Naive B cell (primary cell): ENCODE data around the gene STX18. TPM values are rescaled to one million over a fixed set of nuclear protein-coding genes. Genes with fewer than 3 reads are reported as not detected.
A peak's percentile ranks its signal among the peaks of the same experiment; 100 is the strongest.

Source experiments
- ATAC-seq, 2 donors: fragments of 150-1000 bp; cut with Tn5 transposase; 2 replicates each; pipeline ENCODE4 v1.10.0; 2021; ENCODE audit warnings: low read depth in 2 of 2, mild to moderate bottlenecking in 2 of 2, moderate library complexity in 2 of 2
- DNase-seq: peaks from one replicate; pipeline ENCODE4 v3.0.0; 2022
- H3K27ac Mint-ChIP-seq, 6 donors: one replicate each; pipeline ENCODE4 v1.8.0; 2020 to 2022; ENCODE audit warnings: mild to moderate bottlenecking in 6 of 6, mixed read lengths in 6 of 6, moderate library complexity in 5 of 6, inconsistent platforms in 2 of 6
- H3K27me3 Mint-ChIP-seq, 3 donors: one replicate each; pipeline ENCODE4 v1.8.0; 2021 to 2022; ENCODE audit warnings: mixed read lengths in 3 of 3, mild to moderate bottlenecking in 1 of 3
- H3K36me3 Mint-ChIP-seq, 2 donors: one replicate each; pipeline ENCODE4 v1.8.0; 2020 to 2022; ENCODE audit warnings: mixed read lengths in 2 of 2, inconsistent platforms in 1 of 2, mild to moderate bottlenecking in 1 of 2
- H3K4me1 Mint-ChIP-seq, 3 donors: one replicate each; pipeline ENCODE4 v1.8.0; 2020 to 2022; ENCODE audit warnings: mixed read lengths in 3 of 3, inconsistent platforms in 1 of 3, mild to moderate bottlenecking in 1 of 3, moderate library complexity in 1 of 3
- H3K4me3 Mint-ChIP-seq, 8 donors: one replicate each; pipeline ENCODE4 v1.8.0; 2020 to 2022; ENCODE audit warnings: mild to moderate bottlenecking in 8 of 8, mixed read lengths in 8 of 8, moderate library complexity in 8 of 8, inconsistent platforms in 2 of 8
- H3K9me3 Mint-ChIP-seq, 7 donors: one replicate each; pipeline ENCODE4 v1.8.0; 2020 to 2022; ENCODE audit warnings: mixed read lengths in 7 of 7, mild to moderate bottlenecking in 5 of 7, inconsistent platforms in 2 of 7, moderate library complexity in 1 of 7
- polyA plus RNA-seq, 6 donors: library from polyadenylated mRNA; unstranded; fragments of 300-500 nt; fragmentation: Illumina TruSeq; gene quantifications; one replicate each; pipeline ENCODE4 v1.2.3, GENCODE V29; 2021; ENCODE audit warnings: low read depth in 6 of 6

STX18 gene
- polyA plus RNA-seq, 6 donors from 2014 or later: 7.8 to 27.5 (median 22.9) TPM

DNA sequence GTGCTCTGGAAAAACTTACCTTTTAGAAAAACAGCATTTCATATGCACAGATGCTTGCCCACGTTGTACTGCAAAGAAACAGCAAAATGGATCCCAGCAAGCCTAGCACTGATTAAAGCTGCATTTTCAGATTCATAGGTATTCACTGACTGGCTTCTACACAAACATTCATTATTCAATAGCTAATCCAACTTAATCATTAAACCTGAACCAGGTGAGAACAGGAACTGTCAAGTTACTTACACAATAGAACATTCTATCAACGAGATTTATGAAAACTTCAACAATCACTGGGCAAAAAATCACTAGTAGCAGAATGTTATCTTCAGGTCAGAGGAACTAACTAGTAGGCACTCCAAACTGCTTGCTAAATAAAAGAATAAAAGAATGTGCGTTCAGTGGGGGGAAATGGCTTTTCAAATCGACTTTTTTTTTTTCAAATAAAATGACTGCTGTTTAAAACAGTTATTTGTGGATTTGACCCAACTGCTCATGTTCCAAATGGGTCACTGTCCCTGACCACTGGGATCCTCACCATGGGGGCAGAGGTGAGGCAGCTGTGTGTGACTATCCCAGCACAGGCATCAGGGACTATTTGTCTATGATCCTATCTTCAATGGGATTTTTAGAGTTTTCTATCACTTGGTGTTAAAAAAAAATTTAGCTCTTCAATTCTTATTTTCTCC lies 42.3 kb downstream of the STX18 start:
- no peaks in the 10 kb centered on the region for H3K36me3 Mint-ChIP-seq
- H3K4me1 Mint-ChIP-seq: peaks cover 9 to 19% (median 10%) of the 10 kb centered on the region in 3 donors
- H3K27ac Mint-ChIP-seq: no peak overlapping the region
- H3K27me3 Mint-ChIP-seq: no peaks in the 10 kb centered on the region
- no peaks in the 10 kb centered on the region for H3K9me3 Mint-ChIP-seq
- H3K4me3 Mint-ChIP-seq: no peak overlapping the region
- ATAC-seq (no peak), DNase-seq (no peak)

DNA sequence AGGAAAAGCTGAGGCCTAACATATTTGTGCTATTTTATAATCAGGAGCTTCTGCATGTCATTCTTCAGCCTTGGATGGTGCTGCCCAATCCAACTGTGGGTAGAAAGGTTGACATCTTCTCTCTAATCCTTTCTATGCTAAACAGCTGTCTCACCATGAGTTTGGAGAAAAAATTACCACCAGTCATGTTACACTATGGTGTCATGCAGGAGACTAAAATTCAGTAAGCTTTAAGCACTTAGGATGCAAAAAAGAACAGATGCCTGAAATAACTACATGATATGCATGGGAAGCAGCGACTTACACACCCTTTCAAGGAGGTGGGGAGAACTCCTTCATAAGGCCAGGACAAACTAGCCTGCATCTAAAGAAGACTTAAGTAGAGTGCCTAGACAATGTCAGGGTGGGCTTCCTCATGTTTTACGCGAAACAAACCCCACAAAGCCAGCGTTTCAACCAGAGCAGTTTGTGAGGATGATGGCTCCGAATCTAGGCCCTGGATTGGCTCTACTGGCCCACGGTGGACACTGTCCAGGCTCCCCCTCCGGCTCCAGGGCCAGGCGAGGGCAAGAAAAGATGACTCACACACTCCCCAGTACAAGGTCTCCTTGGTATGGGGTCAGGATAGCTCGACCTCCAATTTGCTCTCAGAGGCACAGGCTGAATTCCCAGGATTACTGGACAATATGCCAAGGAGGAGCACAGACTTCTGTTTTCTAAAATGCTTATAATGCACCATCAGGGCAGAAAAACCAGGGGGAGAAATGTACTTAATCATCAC lies 45.1 kb downstream of the STX18 start:
- Mint-ChIP-seq H3K4me1 (peaks cover 7 to 23% (median 12%) of the 10 kb centered on the region in 3 donors), H3K4me3 (no peak overlapping the region), H3K9me3 (no peaks in the 10 kb centered on the region), H3K27me3 (no peaks in the 10 kb centered on the region), H3K36me3 (no peaks in the 10 kb centered on the region), H3K27ac (peak overlapping the region in 1 of 6 donors; percentile 90)
- no peak for ATAC-seq
- DNase-seq: no peak

DNA sequence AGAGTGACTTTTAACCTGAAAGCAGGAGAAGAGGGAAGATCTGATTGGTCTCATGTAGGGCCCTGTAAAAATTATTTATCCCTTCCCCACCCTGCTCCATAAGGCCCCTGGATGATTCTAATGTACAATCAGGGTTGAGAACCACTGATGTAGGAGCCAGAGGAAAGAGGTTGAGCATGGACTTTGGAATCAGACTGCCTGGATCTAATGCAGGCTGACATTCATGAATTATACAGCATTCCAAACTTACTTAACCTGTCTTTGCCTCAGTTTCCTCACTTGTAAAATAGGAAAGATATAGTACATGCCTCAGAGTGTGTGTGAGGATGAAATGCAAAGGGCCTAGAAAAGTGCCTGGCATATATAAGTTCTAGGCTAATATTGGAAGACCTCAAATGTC lies 47.0 kb downstream of the STX18 start:
- H3K4me1 Mint-ChIP-seq: peaks cover 7 to 19% (median 18%) of the 10 kb centered on the region in 3 donors
- H3K27me3 Mint-ChIP-seq: no peaks in the 10 kb centered on the region
- H3K36me3 Mint-ChIP-seq: no peaks in the 10 kb centered on the region
- no peaks in the 10 kb centered on the region for H3K9me3 Mint-ChIP-seq
- H3K27ac Mint-ChIP-seq: peak overlapping the region in 3 of 6 donors; percentile 26 to 74 (median 61)
- no peak for DNase-seq
- H3K4me3 Mint-ChIP-seq: no peak overlapping the region
- no peak for ATAC-seq

- H3K27ac Mint-ChIP-seq: peak overlapping the region in 5 of 6 donors; percentile 6 to 92 (median 22)
- no peaks in the 10 kb centered on the region for H3K9me3 Mint-ChIP-seq
- DNase-seq (peak; percentile 5), ATAC-seq (peak; percentile 41 to 50)
- peak overlapping the region in 7 of 8 donors; percentile 28 to 86 (median 64) for H3K4me3 Mint-ChIP-seq
- no peaks in the 10 kb centered on the region for H3K36me3 Mint-ChIP-seq
- H3K27me3 Mint-ChIP-seq: no peaks in the 10 kb centered on the region
- H3K4me1 Mint-ChIP-seq: peaks cover 7 to 18% (median 14%) of the 10 kb centered on the region in 3 donors
Measured at GRCh38 chr4:4492161-4492847, 49.5 kb downstream of the STX18 start.

GRCh38 chr4:4491396-4491893 lies 50.4 kb downstream of the STX18 start:
- ATAC-seq: peak; percentile 38 to 48
- peak overlapping the region; percentile 6 to 88 (median 50) for H3K27ac Mint-ChIP-seq
- H3K4me3 Mint-ChIP-seq: peak overlapping the region in 7 of 8 donors; percentile 28 to 86 (median 64)
- peaks cover 7 to 18% (median 12%) of the 10 kb centered on the region in 3 donors for H3K4me1 Mint-ChIP-seq
- DNase-seq: peak; percentile 2
- no peaks in the 10 kb centered on the region for H3K9me3 Mint-ChIP-seq
- H3K36me3 Mint-ChIP-seq: no peaks in the 10 kb centered on the region
- no peaks in the 10 kb centered on the region for H3K27me3 Mint-ChIP-seq

DNA sequence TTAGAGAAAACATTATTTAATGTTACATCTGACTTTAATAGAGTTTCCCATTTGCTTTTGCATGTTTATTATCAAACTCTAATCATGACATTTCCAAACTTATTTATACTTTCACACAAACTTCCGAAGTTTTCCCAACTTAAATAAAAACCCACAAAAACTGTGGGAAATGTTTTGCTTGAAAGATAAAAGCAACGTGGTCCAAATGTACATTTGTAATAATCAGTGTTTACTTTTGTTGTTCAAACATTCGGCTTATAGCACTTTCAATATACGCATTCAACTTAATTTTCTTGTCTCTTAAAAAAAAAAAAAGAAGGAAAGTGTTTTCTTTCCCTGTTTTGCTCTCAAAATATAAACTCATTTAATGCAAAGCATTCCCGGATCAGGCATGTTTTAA lies 51.0 kb downstream of the STX18 start:
- no peak for DNase-seq
- H3K4me3 Mint-ChIP-seq: no peak overlapping the region
- no peaks in the 10 kb centered on the region for H3K27me3 Mint-ChIP-seq
- H3K27ac Mint-ChIP-seq: no peak overlapping the region
- ATAC-seq: no peak
- H3K4me1 Mint-ChIP-seq: peaks cover 7 to 18% (median 10%) of the 10 kb centered on the region in 3 donors
- no peaks in the 10 kb centered on the region for H3K36me3 Mint-ChIP-seq
- H3K9me3 Mint-ChIP-seq: no peaks in the 10 kb centered on the region

- no peaks in the 10 kb centered on the region for H3K9me3 Mint-ChIP-seq
- H3K27ac Mint-ChIP-seq: no peak overlapping the region
- no peak overlapping the region for H3K4me3 Mint-ChIP-seq
- H3K27me3 Mint-ChIP-seq: no peaks in the 10 kb centered on the region
- ATAC-seq (no peak), DNase-seq (no peak)
- H3K4me1 Mint-ChIP-seq: peaks cover 7 to 18% (median 10%) of the 10 kb centered on the region in 3 donors
- no peaks in the 10 kb centered on the region for H3K36me3 Mint-ChIP-seq
Measured at GRCh38 chr4:4490041-4490440, 51.8 kb downstream of the STX18 start.

GRCh38 chr4:4488405-4489404 lies 53.1 kb downstream of the STX18 start:
- peak; percentile 55 for DNase-seq
- no peaks in the 10 kb centered on the region for H3K27me3 Mint-ChIP-seq
- H3K4me1 Mint-ChIP-seq: peaks cover 4 to 18% (median 7%) of the 10 kb centered on the region in 3 donors
- peak; percentile 83 to 89 for ATAC-seq
- H3K27ac Mint-ChIP-seq: no peak overlapping the region
- H3K36me3 Mint-ChIP-seq: no peaks in the 10 kb centered on the region
- H3K4me3 Mint-ChIP-seq: no peak overlapping the region
- H3K9me3 Mint-ChIP-seq: no peaks in the 10 kb centered on the region

DNA sequence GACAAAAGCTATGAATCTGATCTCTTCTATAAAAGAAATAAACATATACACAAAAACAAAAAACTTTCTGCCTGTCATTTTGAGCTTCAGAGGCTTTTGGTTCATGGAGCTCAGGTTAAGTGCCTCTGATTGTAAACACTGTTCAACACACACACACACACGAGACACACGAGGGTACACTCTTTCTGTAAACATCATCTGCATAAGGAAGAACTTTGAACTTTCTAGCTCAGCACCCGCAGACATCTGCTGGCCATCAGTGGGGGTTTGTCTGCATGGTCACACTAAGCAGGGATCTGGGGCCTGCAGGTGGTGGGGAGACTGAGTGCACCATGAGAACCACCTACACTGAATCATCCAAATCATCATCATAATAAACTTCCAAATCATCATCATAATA lies 54.9 kb downstream of the STX18 start:
- no peaks in the 10 kb centered on the region for H3K9me3 Mint-ChIP-seq
- H3K36me3 Mint-ChIP-seq: no peaks in the 10 kb centered on the region
- peak overlapping the region in 1 of 6 donors; percentile 77 for H3K27ac Mint-ChIP-seq
- peaks cover 8 to 11% (median 10%) of the 10 kb centered on the region in 3 donors for H3K4me1 Mint-ChIP-seq
- no peak overlapping the region for H3K4me3 Mint-ChIP-seq
- H3K27me3 Mint-ChIP-seq: no peaks in the 10 kb centered on the region
- ATAC-seq (no peak), DNase-seq (no peak)

- H3K4me1 Mint-ChIP-seq: peaks cover 5 to 14% (median 12%) of the 10 kb centered on the region in 3 donors
- ATAC-seq (no peak), DNase-seq (no peak)
Measured at GRCh38 chr4:4485806-4486205, 56.0 kb downstream of the STX18 start.

GRCh38 chr4:4481399-4481994 lies 60.4 kb downstream of the STX18 start:
- H3K4me1 Mint-ChIP-seq: peaks cover 6 to 22% (median 21%) of the 10 kb centered on the region in 3 donors
- ATAC-seq: no peak
- H3K36me3 Mint-ChIP-seq: peaks cover 0 to 10% of the 10 kb centered on the region in 2 donors
- H3K27me3 Mint-ChIP-seq: no peaks in the 10 kb centered on the region
- H3K9me3 Mint-ChIP-seq: no peaks in the 10 kb centered on the region
- DNase-seq: no peak
- no peak overlapping the region for H3K4me3 Mint-ChIP-seq
- H3K27ac Mint-ChIP-seq: peak overlapping the region in 3 of 6 donors; percentile 8 to 86 (median 17)

More at GRCh38 chr4:4485806-4486205, 56.0 kb downstream of the STX18 start:
- no peaks in the 10 kb centered on the region for H3K9me3 Mint-ChIP-seq
- H3K27me3 Mint-ChIP-seq: no peaks in the 10 kb centered on the region
- H3K27ac Mint-ChIP-seq: no peak overlapping the region
- no peaks in the 10 kb centered on the region for H3K36me3 Mint-ChIP-seq
- no peak overlapping the region for H3K4me3 Mint-ChIP-seq
